CD8-positive, alpha-beta memory T cell (primary cell): ENCODE data around the gene COL4A1. TPM values are rescaled to one million over a fixed set of nuclear protein-coding genes. Genes with fewer than 3 reads are reported as not detected.

Source experiments
- CTCF ChIA-PET: fragments of 350-600 bp; sonication (Branson Sonifier 250); formaldehyde crosslinking; loops from one replicate; lab custom pipeline; 2021; ENCODE audit warnings: antibody characterized with exemption; lab: Charles Lee
- POLR2A ChIA-PET: fragments of 350-600 bp; sonication (Branson Sonifier 250); formaldehyde crosslinking; loops from one replicate; lab custom pipeline; 2021; ENCODE audit warnings: antibody characterized with exemption; lab: Charles Lee
- DNase-seq, 5 donors: peaks; one replicate each; pipeline versions ENCODE4 v3.0.0 to v3.0.0-alpha.2; 2020 to 2022; ENCODE audit warnings: mixed read lengths in 1 of 5
- H3K27ac ChIP-seq: one replicate; pipeline ENCODE4 v1.7.0; 2013; ENCODE audit warnings: low read depth, mild to moderate bottlenecking, low read length, moderate library complexity
- H3K27me3 ChIP-seq: 2 replicates; pipeline ENCODE4 v1.7.0; 2013; ENCODE audit warnings: low read length, mild to moderate bottlenecking; ENCODE audit not compliant: insufficient read depth, poor library complexity, severe bottlenecking
- H3K36me3 ChIP-seq: 2 replicates; pipeline ENCODE4 v1.7.0; 2013; ENCODE audit warnings: mild to moderate bottlenecking, low read length, moderate library complexity; ENCODE audit not compliant: insufficient read depth
- H3K4me1 ChIP-seq: 2 replicates; pipeline ENCODE4 v1.7.0; 2013; ENCODE audit warnings: mild to moderate bottlenecking, low read length, moderate library complexity; ENCODE audit not compliant: insufficient read depth
- H3K4me3 ChIP-seq: 2 replicates; pipeline ENCODE4 v1.7.0; 2013; ENCODE audit warnings: mild to moderate bottlenecking, low read length
- H3K9me3 ChIP-seq: 2 replicates; pipeline ENCODE4 v1.7.0; 2013; ENCODE audit warnings: mild to moderate bottlenecking, low read length
- H3K27ac Mint-ChIP-seq, 8 donors: one replicate each; pipeline ENCODE4 v1.8.0; 2020 to 2021; ENCODE audit warnings: mixed read lengths in 8 of 8, mild to moderate bottlenecking in 6 of 8, inconsistent platforms in 3 of 8, moderate library complexity in 3 of 8
- H3K27me3 Mint-ChIP-seq, 2 donors: one replicate each; pipeline ENCODE4 v1.8.0; 2020 to 2021; ENCODE audit warnings: mixed read lengths in 2 of 2, mild to moderate bottlenecking in 1 of 2, moderate library complexity in 1 of 2
- H3K36me3 Mint-ChIP-seq, 3 donors: one replicate each; pipeline ENCODE4 v1.8.0; 2020 to 2021; ENCODE audit warnings: mixed read lengths in 3 of 3, inconsistent platforms in 1 of 3, mild to moderate bottlenecking in 1 of 3
- H3K4me1 Mint-ChIP-seq, 3 donors: one replicate each; pipeline ENCODE4 v1.8.0; 2020 to 2021; ENCODE audit warnings: mixed read lengths in 3 of 3, inconsistent platforms in 1 of 3, mild to moderate bottlenecking in 1 of 3
- H3K4me3 Mint-ChIP-seq, 7 donors: one replicate each; pipeline ENCODE4 v1.8.0; 2020 to 2021; ENCODE audit warnings: mixed read lengths in 7 of 7, mild to moderate bottlenecking in 6 of 7, moderate library complexity in 4 of 7, inconsistent platforms in 2 of 7
- H3K9me3 Mint-ChIP-seq, 5 donors: one replicate each; pipeline ENCODE4 v1.8.0; 2020 to 2022; ENCODE audit warnings: mixed read lengths in 5 of 5, mild to moderate bottlenecking in 3 of 5, moderate library complexity in 2 of 5, inconsistent platforms in 1 of 5
- polyA plus RNA-seq: library from polyadenylated mRNA; unstranded; fragments of 300-500 nt; fragmentation: Illumina TruSeq; gene quantifications from one replicate; pipeline ENCODE4 v1.2.3, GENCODE V29; 2021
- total RNA-seq, 2 experiments: library from RNA; stranded (reverse); gene quantifications; one replicate each; pipeline ENCODE4 v1.2.3, GENCODE V29; 2021

COL4A1 gene
- total and polyA plus RNA-seq, 3 experiments from 2014 or later, result not detected

DNA sequence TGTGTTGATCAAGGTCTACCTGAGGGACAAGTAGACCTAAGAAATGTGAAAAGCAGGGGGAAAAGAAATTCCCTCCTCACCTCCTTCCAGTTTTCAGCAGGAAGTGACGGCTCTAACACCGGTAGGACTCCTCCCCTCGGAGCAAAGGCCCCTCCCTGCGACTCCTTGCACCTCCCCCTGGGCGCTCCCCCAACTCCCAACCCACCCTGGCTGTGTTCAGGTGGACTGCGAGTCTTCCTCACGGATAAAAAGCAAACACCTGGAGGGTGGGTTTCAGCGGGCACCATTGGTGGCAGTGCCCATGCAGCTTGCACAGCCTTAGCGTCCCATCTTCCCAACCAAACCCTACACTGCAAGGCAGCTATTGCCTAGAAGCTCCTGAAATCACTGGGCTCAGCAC is 124.5 kb downstream of the COL4A1 start:
- no peak for DNase-seq
- Mint-ChIP-seq H3K27ac (no peak overlapping the region), H3K36me3 (no peaks in the 10 kb centered on the region), H3K4me1 (no peaks in the 10 kb centered on the region), H3K27me3 (peaks cover 2 to 4% of the 10 kb centered on the region in 2 donors), H3K4me3 (no peak overlapping the region), H3K9me3 (peaks cover 0 to 4% (median 0%) of the 10 kb centered on the region in 5 donors)
- ChIA-PET CTCF (no interaction called here), POLR2A (no interaction called here)
- Histone ChIP-seq H3K4me1 (no peaks in the 10 kb centered on the region), H3K27me3 (no peaks in the 10 kb centered on the region), H3K4me3 (no peak overlapping the region), H3K27ac (no peak overlapping the region), H3K9me3 (no peaks in the 10 kb centered on the region), H3K36me3 (no peaks in the 10 kb centered on the region)

DNA sequence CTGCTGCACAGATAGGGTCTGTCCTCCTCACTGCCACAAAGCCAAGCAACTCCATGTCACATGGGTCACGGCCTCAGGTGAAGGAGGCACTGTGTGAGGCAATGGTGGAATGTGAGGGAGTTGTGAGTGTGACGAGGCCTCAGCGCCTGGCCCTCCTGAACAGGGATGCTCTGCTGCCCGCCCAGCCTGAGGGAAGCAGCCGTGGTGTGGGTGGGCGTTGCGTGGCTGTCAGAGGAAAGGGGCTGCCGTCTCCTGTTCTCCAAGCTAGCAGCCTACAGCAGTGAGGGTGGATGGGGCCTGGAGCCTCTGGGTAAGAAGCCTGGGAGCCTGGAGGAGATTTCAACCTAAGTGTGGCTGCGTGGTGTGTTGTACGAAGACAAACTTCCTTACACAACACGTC is 125.0 kb downstream of the COL4A1 start:
- Mint-ChIP-seq H3K4me3 (no peak overlapping the region), H3K27ac (no peak overlapping the region), H3K9me3 (peaks cover 0 to 4% (median 0%) of the 10 kb centered on the region in 5 donors), H3K4me1 (no peaks in the 10 kb centered on the region), H3K36me3 (no peaks in the 10 kb centered on the region), H3K27me3 (peaks cover 2 to 4% of the 10 kb centered on the region in 2 donors)
- H3K27me3 ChIP-seq, result no peaks in the 10 kb centered on the region
- H3K27ac ChIP-seq, result no peak overlapping the region
- ChIA-PET CTCF (no interaction called here), POLR2A (no interaction called here)
- no peak overlapping the region for H3K4me3 ChIP-seq
- no peaks in the 10 kb centered on the region for H3K9me3 ChIP-seq
- DNase-seq, result no peak
- H3K36me3 ChIP-seq, result no peaks in the 10 kb centered on the region
- H3K4me1 ChIP-seq, result no peaks in the 10 kb centered on the region

DNA sequence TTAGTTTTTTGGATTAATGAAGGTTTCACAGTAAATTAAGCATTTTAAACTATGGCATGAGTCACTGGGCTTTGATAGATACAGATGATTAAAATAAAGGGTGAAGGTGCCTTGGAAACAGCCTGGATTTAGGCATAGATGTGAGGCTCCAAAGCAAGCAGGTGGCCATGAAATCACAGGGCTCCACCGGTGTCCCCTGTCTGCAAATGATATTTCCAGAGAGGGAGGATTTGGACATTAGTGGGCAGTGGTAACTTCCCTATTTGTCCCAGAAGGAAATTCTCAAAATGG is 127.2 kb downstream of the COL4A1 start:
- H3K4me3 Mint-ChIP-seq, result no peak overlapping the region
- H3K27me3 ChIP-seq, result no peaks in the 10 kb centered on the region
- H3K36me3 ChIP-seq, result no peaks in the 10 kb centered on the region
- H3K4me1 ChIP-seq, result no peaks in the 10 kb centered on the region
- no peak overlapping the region for H3K4me3 ChIP-seq
- ChIA-PET POLR2A (no interaction called here), CTCF (no interaction called here)
- no peak overlapping the region for H3K27ac Mint-ChIP-seq
- no peaks in the 10 kb centered on the region for H3K9me3 ChIP-seq
- H3K4me1 Mint-ChIP-seq, result no peaks in the 10 kb centered on the region
- no peaks in the 10 kb centered on the region for H3K27me3 Mint-ChIP-seq
- no peak overlapping the region for H3K27ac ChIP-seq
- no peaks in the 10 kb centered on the region for H3K36me3 Mint-ChIP-seq
- H3K9me3 Mint-ChIP-seq, result peaks cover 0 to 3% (median 1%) of the 10 kb centered on the region in 5 donors
- no peak for DNase-seq

DNA sequence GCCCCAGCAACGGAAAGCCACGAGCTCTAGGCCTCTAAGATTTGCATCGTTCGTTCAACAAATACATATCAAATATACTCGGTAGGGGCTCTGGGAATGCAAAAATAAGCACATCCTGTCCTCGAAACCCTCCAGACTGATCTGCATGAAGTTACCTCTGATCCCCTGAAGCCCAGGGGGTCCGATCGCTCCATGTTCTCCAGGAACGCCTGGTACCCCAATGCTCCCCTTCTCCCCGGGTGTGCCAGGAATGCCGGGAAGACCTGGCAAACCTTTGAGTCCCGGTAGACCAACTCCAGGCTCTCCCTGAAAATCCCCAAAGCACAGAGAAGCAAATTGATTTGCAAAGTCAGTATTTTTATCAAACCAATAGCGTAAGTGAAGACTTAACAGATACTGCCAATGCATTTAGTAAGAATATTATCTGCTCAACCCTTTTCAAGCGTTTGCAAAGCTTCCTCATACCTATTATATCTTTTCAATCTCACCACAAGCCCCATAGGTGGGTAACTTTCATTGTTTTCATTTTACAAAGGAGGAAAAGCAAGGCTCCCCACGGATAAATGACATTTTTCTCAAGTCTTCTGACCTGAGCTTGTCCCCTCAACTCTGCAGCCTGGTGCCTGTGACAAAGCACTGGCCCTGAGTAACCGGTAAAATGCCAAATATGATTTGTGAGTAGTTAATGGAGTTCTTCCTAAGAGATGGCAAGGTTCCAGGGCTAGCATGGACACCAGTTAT is 127.7 kb downstream of the COL4A1 start:
- Histone ChIP-seq H3K4me3 (no peak overlapping the region), H3K4me1 (no peaks in the 10 kb centered on the region), H3K36me3 (no peaks in the 10 kb centered on the region), H3K9me3 (no peaks in the 10 kb centered on the region), H3K27me3 (no peaks in the 10 kb centered on the region), H3K27ac (no peak overlapping the region)
- Mint-ChIP-seq H3K9me3 (peaks cover 0 to 5% (median 5%) of the 10 kb centered on the region in 5 donors), H3K27ac (no peak overlapping the region), H3K4me1 (no peaks in the 10 kb centered on the region), H3K27me3 (no peaks in the 10 kb centered on the region), H3K36me3 (no peaks in the 10 kb centered on the region), H3K4me3 (no peak overlapping the region)
- POLR2A ChIA-PET, result no interaction called here
- CTCF ChIA-PET, result no interaction called here
- DNase-seq, result no peak

DNA sequence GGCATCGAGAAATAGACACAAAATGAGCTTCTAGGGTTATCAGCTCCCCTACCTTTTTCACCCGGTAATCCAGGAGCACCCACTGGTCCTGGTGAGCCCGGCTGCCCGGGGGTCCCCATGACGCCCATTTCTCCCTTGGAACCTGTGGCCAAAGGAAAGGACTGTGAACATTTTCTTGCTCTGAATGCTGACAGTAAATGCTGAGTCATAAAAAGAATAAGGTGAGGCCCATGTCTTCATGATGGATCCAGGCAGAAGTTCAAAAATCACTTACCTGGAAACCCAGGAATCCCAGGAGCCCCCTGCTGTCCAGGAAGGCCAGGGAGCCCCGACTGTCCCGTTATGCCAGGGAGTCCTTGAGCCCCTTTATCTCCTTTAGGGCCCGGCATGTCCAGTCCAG is 129.2 kb downstream of the COL4A1 start:
- Histone ChIP-seq H3K27me3 (no peaks in the 10 kb centered on the region), H3K9me3 (no peaks in the 10 kb centered on the region), H3K27ac (no peak overlapping the region), H3K4me1 (no peaks in the 10 kb centered on the region), H3K4me3 (no peak overlapping the region), H3K36me3 (no peaks in the 10 kb centered on the region)
- H3K27ac Mint-ChIP-seq, result no peak overlapping the region
- ChIA-PET POLR2A (no interaction called here), CTCF (no interaction called here)
- H3K4me1 Mint-ChIP-seq, result no peaks in the 10 kb centered on the region
- H3K27me3 Mint-ChIP-seq, result no peaks in the 10 kb centered on the region
- H3K9me3 Mint-ChIP-seq, result peaks cover 2 to 13% (median 8%) of the 10 kb centered on the region in 5 donors
- no peak for DNase-seq
- no peaks in the 10 kb centered on the region for H3K36me3 Mint-ChIP-seq
- no peak overlapping the region for H3K4me3 Mint-ChIP-seq

DNA sequence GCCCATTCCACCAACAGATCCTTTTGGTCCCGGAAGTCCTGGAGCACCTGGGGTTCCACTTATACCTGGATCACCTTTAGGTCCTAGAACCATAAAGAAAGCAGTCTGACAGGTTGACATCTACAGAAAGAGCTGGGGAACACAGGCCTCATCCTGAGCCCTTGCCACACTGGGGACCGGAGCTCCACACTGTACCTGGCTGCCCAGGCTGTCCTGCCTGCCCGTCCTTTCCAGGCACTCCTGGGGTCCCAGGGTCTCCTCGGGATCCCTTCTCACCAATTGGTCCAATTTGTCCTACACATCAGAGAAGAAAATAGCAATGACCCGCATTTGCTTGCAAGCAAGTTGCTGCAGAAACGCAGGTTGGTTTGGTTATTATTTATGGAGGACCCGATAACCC is 130.5 kb downstream of the COL4A1 start:
- Mint-ChIP-seq H3K4me3 (no peak overlapping the region), H3K27me3 (peaks cover 0 to 3% of the 10 kb centered on the region in 2 donors), H3K4me1 (no peaks in the 10 kb centered on the region), H3K9me3 (peaks cover 3 to 17% (median 14%) of the 10 kb centered on the region in 5 donors), H3K36me3 (no peaks in the 10 kb centered on the region), H3K27ac (peak overlapping the region in 1 of 8 donors; percentile 58)
- Histone ChIP-seq H3K27me3 (no peaks in the 10 kb centered on the region), H3K4me1 (no peaks in the 10 kb centered on the region), H3K27ac (no peak overlapping the region), H3K4me3 (no peak overlapping the region), H3K9me3 (no peaks in the 10 kb centered on the region), H3K36me3 (no peaks in the 10 kb centered on the region)
- CTCF ChIA-PET, result no interaction called here
- POLR2A ChIA-PET, result no interaction called here
- DNase-seq, result no peak

DNA sequence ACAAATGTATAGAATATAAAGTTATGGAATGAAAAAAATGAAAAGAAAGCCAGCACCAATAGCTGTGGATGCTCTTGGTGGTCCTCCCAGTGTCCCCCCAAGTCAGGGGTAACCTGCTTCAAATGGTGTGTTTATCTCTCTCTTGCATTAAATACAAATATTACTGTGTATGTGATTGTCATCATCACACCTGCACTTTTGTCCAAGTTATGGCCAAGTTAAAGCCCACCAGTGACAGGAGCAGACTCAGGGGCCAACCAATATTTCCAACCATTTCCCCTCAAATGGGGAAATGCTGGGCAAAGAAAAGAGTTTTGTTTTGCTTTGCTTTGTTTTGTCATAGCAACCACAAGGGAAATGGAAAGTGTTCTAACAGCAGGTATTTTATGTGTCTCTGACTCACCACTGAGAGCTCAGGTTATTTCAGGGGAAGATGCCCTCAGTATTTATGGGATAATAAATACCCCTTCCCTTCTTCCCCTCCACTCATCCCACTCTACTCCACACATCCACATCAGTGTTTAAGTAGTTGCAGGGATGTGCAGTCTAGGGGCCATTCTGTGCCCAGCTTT is 133.6 kb downstream of the COL4A1 start:
- no peak overlapping the region for H3K4me3 ChIP-seq
- no peaks in the 10 kb centered on the region for H3K36me3 Mint-ChIP-seq
- H3K36me3 ChIP-seq, result no peaks in the 10 kb centered on the region
- no peaks in the 10 kb centered on the region for H3K27me3 ChIP-seq
- H3K27ac Mint-ChIP-seq, result no peak overlapping the region
- H3K9me3 Mint-ChIP-seq, result peaks cover 3 to 17% (median 16%) of the 10 kb centered on the region in 5 donors
- no peak overlapping the region for H3K27ac ChIP-seq
- ChIA-PET CTCF (no interaction called here), POLR2A (no interaction called here)
- H3K4me3 Mint-ChIP-seq, result no peak overlapping the region
- peaks cover 0 to 6% of the 10 kb centered on the region in 2 donors for H3K27me3 Mint-ChIP-seq
- DNase-seq, result no peak
- no peaks in the 10 kb centered on the region for H3K9me3 ChIP-seq
- H3K4me1 Mint-ChIP-seq, result no peaks in the 10 kb centered on the region
- no peaks in the 10 kb centered on the region for H3K4me1 ChIP-seq

DNA sequence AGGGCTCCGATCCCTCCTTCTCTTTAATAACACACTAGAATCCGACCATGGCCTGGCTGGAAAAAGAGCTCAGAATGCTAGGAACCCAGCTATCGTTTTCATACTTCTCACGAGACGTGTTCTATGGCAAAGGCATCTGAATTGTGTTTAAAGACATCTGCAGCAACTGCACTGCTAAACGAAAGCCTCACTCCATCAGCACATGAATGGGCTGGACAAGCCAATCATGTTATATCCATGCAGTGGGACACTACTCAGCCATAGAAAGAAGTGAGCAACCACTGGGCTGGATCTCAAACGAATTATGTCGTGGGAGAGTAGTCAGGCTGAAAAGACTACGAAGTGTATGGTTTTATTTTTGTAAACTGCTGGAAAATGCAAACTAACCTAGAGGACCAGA is 136.1 kb downstream of the COL4A1 start:
- H3K27ac Mint-ChIP-seq, result no peak overlapping the region
- H3K36me3 ChIP-seq, result no peaks in the 10 kb centered on the region
- DNase-seq, result no peak
- CTCF ChIA-PET, result no interaction called here
- POLR2A ChIA-PET, result no interaction called here
- no peak overlapping the region for H3K4me3 ChIP-seq
- no peaks in the 10 kb centered on the region for H3K4me1 Mint-ChIP-seq
- no peak overlapping the region for H3K27ac ChIP-seq
- peaks cover 3 to 17% (median 16%) of the 10 kb centered on the region in 5 donors for H3K9me3 Mint-ChIP-seq
- H3K4me3 Mint-ChIP-seq, result no peak overlapping the region
- H3K9me3 ChIP-seq, result no peaks in the 10 kb centered on the region
- H3K36me3 Mint-ChIP-seq, result no peaks in the 10 kb centered on the region
- H3K27me3 ChIP-seq, result no peaks in the 10 kb centered on the region
- H3K27me3 Mint-ChIP-seq, result peaks cover 0 to 11% of the 10 kb centered on the region in 2 donors
- H3K4me1 ChIP-seq, result no peaks in the 10 kb centered on the region
